C4-2B (cell line): ENCODE measurements around the gene ZNF254.

Source experiments
- ZFX ChIP-seq: fragments of 450-650 bp; IDR thresholded peaks from 2 replicates; pipeline ENCODE4 v1.6.1; 2017
- TF ChIP-seq, protein P1 (sequence below): fragments of 450-650 bp; conservative IDR thresholded peaks from 2 replicates; pipeline ENCODE4 v1.5.1; 2017; ENCODE audit warnings: mild to moderate bottlenecking

DNA sequence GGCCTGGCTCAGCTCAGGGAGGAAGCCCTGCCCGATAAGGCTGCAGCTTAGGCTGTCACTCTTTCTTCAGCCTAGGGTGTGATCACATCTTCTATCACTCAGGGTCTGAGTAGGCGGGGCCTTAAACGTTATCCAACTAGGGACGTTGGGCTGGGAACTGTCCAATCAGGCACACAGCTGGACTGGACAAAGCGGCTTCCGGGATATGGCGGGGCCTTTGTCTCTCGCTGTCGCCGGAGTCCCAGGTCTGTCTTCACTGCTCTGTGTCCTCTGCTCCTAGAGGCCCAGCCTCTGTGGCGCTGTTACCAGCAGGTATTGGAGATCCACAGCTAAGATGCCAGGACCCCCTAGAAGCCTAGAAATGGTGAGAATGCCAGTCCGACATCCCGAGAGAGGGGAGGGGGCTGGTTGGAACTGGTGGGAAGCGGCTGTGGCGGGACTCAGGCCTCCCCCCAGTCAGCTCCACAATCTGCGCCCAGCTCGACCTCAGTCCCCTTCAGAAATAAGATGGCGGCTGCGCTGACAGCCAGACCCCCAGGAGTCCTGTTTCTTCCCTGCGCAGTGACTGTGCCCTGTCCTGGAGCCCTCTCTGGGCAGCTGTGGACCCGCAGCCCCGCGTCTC, at the start of gene ZNF254:
- TF ChIP-seq, protein P1, sequence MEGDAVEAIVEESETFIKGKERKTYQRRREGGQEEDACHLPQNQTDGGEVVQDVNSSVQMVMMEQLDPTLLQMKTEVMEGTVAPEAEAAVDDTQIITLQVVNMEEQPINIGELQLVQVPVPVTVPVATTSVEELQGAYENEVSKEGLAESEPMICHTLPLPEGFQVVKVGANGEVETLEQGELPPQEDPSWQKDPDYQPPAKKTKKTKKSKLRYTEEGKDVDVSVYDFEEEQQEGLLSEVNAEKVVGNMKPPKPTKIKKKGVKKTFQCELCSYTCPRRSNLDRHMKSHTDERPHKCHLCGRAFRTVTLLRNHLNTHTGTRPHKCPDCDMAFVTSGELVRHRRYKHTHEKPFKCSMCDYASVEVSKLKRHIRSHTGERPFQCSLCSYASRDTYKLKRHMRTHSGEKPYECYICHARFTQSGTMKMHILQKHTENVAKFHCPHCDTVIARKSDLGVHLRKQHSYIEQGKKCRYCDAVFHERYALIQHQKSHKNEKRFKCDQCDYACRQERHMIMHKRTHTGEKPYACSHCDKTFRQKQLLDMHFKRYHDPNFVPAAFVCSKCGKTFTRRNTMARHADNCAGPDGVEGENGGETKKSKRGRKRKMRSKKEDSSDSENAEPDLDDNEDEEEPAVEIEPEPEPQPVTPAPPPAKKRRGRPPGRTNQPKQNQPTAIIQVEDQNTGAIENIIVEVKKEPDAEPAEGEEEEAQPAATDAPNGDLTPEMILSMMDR = no peak
- TF ChIP-seq ZFX = peak; percentile 52; the same call in 1 of the 2 replicates
